SK-N-SH (cell line): ENCODE results near the gene BCAR1.
A peak's percentile ranks its signal among the peaks of the same experiment; 100 is the strongest.

Experiments used
- EP300 ChIP-seq, 2 experiments: IDR thresholded peaks; 2 replicates each; pipeline versions ENCODE4 v1.4.0 to v1.6.1; 2012; ENCODE audit warnings: borderline replicate concordance in 1 of 2, low read depth in 1 of 2, low read length in 1 of 2
- JUND ChIP-seq: IDR thresholded peaks from 2 replicates; pipeline ENCODE4 v1.4.0; 2012
- NRF1 ChIP-seq: IDR thresholded peaks from 2 replicates; pipeline ENCODE4 v1.6.1; 2012; ENCODE audit warnings: low read depth, mild to moderate bottlenecking, low read length
- POLR2AphosphoS5 ChIP-seq: IDR thresholded peaks from 2 replicates; pipeline ENCODE4 v1.6.1; 2012; ENCODE audit warnings: low read depth, low read length
- RCOR1 ChIP-seq: fragments of 150-350 bp; IDR thresholded peaks from 2 replicates; pipeline ENCODE4 v1.6.1; 2017; ENCODE audit warnings: antibody characterized with exemption, low read length
- TAF1 ChIP-seq: IDR thresholded peaks from 2 replicates; pipeline ENCODE4 v1.6.1; 2012; ENCODE audit warnings: low read depth, mild to moderate bottlenecking, low read length, moderate library complexity, borderline replicate concordance
- TF ChIP-seq, protein P1 (sequence below): fragments of 200-600 bp; sonication (generic); IDR thresholded peaks from 2 replicates; pipeline ENCODE4 v1.6.1; 2017; ENCODE audit warnings: antibody characterized with exemption, mild to moderate bottlenecking, moderate library complexity

DNA sequence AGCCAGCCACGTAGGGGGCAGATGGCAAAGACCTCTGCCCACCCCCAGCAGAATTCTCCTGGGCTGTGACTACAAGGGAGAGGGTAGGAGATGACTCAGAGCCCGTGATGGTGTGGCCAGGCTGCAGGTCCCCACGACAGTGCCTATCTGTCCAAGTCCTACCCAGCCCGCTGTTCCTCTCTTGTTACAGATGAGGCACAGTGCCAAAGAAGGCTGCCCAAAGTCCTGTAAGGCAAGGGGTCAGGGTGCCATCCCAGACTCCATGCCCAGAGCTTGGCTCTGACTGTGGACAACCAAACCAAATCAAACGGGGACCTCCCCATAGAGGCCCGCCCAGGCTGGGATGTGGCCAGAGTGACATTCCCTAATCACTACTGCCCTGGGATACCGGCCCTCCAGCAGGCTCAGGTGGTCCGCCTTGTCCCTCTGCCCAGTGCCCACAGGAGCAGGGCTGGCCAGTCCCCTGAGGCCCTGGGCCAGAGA, 12.6 kb upstream of the BCAR1 start:
- TF ChIP-seq POLR2AphosphoS5 (no peak), NRF1 (no peak), JUND (peak; percentile 34; the same call in 1 of the 2 replicates), RCOR1 (no peak), TAF1 (no peak), EP300 (IDR thresholded peaks at IDR 0.05; ENCODE audit: borderline replicate concordance in 1 of 2, low read depth in 1 of 2, low read length in 1 of 2) (no peak)
- TF ChIP-seq, protein P1, sequence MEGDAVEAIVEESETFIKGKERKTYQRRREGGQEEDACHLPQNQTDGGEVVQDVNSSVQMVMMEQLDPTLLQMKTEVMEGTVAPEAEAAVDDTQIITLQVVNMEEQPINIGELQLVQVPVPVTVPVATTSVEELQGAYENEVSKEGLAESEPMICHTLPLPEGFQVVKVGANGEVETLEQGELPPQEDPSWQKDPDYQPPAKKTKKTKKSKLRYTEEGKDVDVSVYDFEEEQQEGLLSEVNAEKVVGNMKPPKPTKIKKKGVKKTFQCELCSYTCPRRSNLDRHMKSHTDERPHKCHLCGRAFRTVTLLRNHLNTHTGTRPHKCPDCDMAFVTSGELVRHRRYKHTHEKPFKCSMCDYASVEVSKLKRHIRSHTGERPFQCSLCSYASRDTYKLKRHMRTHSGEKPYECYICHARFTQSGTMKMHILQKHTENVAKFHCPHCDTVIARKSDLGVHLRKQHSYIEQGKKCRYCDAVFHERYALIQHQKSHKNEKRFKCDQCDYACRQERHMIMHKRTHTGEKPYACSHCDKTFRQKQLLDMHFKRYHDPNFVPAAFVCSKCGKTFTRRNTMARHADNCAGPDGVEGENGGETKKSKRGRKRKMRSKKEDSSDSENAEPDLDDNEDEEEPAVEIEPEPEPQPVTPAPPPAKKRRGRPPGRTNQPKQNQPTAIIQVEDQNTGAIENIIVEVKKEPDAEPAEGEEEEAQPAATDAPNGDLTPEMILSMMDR: no peak
